Measurements from ENCODE around the gene ZNF23. TPM values are rescaled to one million over a fixed set of nuclear protein-coding genes. Genes with fewer than 3 reads are reported as not detected.

ZNF23 gene
- total RNA-seq, 2 experiments from 2014 or later: 6.0 to 7.3 TPM

DNA sequence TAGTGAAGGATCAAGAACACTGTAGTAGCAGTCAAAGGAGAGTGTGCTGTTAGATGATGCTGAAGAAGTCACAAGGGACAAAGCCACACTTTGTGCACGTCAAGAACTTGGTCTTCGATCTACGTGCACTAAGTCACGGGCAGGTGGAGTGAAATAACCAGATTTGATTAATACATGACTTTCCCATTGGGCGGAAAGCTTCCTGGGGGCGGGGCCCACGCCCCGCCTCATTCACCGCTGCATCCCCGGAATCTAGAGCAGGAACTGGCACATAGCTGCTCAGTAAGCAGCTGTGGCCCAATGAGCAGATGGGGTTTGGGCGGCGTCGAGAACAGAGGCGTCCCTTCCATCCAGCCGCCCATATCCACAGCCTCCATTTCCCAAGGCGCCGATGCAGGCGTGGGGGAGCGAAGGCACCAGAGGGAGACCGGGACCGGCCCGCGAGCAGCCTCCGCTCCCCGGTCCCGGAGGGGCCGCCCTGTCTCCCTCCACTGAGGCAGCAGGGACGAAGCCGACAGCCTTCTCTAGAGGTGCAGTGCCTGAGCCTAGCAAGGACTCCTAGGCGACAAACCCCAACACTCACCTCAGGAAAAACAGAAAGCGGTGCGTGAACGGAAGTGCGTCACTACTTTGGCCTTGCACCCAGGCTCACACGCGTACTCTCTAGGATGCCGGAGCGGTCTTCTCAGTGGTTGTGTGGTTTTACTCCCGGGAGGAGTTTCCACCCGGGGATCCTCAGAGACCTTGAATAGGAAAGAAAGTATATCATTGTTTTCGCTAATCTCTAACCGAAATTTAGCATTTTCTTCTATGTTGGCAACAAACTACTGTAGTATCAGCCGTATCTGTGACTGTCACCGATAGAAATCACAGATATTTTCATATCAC is 22.2 kb upstream of the ZNF23 start:
- DNase-seq: peak; percentile 82
- POLR2A ChIA-PET: interaction anchor here (0.9 to 2.7 kb wide), 2 partner anchors 19 to 21 kb away, joined by 3 to 26 read pairs; partner anchors contain the start of gene ZNF23
- CTCF ChIA-PET: interaction anchor here (1.0 to 2.8 kb wide), 6 partner anchors 10 to 72 kb away, joined by 3 to 10 read pairs (median 4); partner anchors contain the start of gene ZNF23
- Mint-ChIP-seq H3K4me3 (peak overlapping the region; percentile 79), H3K4me1 (peaks cover 22% of the 10 kb centered on the region), H3K36me3 (ENCODE audit: low read depth) (no peaks in the 10 kb centered on the region), H3K27me3 (peaks cover 2% of the 10 kb centered on the region), H3K9me3 (no peaks in the 10 kb centered on the region), H3K27ac (peak overlapping the region; percentile 77)

DNA sequence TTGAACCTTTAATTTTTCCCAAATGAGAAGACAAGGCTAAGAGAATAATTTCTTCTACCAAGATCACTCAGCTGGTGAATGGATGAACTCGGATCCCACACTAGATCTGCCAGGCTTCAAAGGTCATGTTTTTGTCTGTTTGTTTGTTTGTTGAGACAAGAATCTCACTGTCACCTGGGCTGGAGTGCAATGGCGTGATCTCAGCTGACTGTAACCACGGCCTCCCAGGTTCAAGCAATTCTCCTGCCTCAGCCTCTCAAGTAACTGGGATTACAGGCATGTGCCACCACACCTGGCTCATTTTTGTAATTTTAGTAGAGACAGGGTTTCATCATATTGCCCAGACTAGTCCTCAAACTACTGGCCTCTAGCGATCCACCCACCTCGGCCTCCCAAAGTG is 20.5 kb upstream of the ZNF23 start:
- peaks cover 24% of the 10 kb centered on the region for H3K4me1 Mint-ChIP-seq
- no peaks in the 10 kb centered on the region for H3K9me3 Mint-ChIP-seq
- no peak overlapping the region for H3K4me3 Mint-ChIP-seq
- no peak overlapping the region for H3K27ac Mint-ChIP-seq
- ChIA-PET CTCF (no interaction called here), POLR2A (no interaction called here)
- DNase-seq: no peak
- peaks cover 2% of the 10 kb centered on the region for H3K27me3 Mint-ChIP-seq
- no peaks in the 10 kb centered on the region for H3K36me3 Mint-ChIP-seq (ENCODE audit: low read depth)

DNA sequence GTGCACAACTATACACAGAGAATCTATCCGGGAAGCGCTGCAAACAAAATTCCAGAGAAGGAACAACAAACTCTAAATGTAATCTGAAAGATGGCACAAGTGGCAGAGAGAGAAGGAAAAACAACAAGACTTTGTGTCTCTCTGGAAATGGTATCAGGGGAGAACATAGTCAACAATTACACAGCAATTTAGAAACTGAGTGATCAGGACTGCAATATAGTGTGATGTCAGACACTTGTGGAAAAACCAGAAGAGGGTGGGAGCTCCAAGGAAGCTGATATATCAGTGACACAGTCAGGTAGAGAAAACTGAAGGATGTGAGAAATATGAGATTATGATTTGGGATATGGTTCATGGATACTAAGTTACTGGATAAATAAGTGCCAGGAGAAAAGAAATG is 18.9 kb upstream of the ZNF23 start:
- H3K4me3 Mint-ChIP-seq: no peak overlapping the region
- no peaks in the 10 kb centered on the region for H3K36me3 Mint-ChIP-seq (ENCODE audit: low read depth)
- H3K9me3 Mint-ChIP-seq: no peaks in the 10 kb centered on the region
- no peak for DNase-seq
- ChIA-PET CTCF (no interaction called here), POLR2A (no interaction called here)
- no peak overlapping the region for H3K27ac Mint-ChIP-seq
- H3K4me1 Mint-ChIP-seq: peaks cover 36% of the 10 kb centered on the region
- H3K27me3 Mint-ChIP-seq: no peaks in the 10 kb centered on the region

DNA sequence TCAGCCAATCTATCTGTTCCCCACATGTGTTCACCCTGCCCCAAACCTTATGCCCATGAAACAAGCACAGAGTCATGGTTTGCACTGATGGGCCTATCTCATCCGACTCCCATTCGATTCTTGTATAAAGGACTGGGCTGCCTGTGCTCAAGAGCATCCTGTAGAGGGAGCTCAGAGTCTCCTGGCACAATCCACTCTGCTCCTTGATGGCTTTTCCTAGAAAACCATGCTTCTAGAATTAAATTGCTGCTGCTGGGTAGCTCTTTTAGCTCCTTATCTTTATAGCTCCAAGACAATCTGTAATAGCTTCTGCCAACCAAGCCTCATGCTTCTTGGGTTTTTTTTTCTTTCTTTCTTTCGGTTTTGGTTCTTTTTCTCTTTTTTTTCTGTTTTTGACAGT is 17.4 kb upstream of the ZNF23 start:
- Mint-ChIP-seq H3K4me3 (no peak overlapping the region), H3K36me3 (ENCODE audit: low read depth) (no peaks in the 10 kb centered on the region), H3K9me3 (no peaks in the 10 kb centered on the region), H3K27ac (no peak overlapping the region), H3K4me1 (peaks cover 28% of the 10 kb centered on the region), H3K27me3 (no peaks in the 10 kb centered on the region)
- ChIA-PET CTCF (interaction anchor here (0.8 to 1.1 kb wide), 2 partner anchors 10 to 20 kb away, joined by 4 to 5 read pairs; partner anchors contain the start of gene ZNF19), POLR2A (no interaction called here)
- no peak for DNase-seq

DNA sequence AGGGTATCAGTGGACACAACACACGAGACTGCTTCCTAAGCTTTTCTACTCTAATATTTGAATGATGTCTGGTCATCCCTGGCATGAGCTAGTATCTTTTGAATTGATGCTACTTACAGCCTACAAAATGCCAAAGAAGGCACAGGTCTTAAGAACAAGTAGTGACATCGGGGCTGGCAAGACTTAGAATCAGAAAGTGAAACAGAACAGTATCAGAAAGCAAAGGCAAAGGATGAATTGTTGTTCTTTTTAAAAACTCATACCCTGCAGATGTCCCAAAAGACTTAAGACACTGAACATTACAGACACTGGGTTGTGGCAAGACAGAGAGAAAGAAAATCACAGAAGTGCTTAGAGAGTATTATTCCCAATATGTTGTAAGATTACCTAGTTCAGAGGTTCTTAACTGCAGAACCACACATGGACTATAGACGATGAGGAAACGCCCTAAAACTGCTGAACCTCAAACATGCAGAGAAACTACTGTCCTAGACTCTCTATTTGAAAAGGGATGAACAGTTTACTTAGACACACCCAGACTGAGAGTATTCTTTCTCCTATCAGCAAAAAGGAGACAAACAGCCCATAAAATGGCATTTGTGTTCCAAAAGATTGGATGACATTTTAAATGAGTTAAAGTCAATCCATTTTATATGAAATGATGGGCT is 14.5 kb upstream of the ZNF23 start:
- Mint-ChIP-seq H3K27me3 (no peaks in the 10 kb centered on the region), H3K36me3 (ENCODE audit: low read depth) (no peaks in the 10 kb centered on the region), H3K27ac (no peak overlapping the region), H3K4me3 (no peak overlapping the region), H3K9me3 (no peaks in the 10 kb centered on the region), H3K4me1 (peaks cover 18% of the 10 kb centered on the region)
- DNase-seq: no peak
- ChIA-PET CTCF (interaction anchor here (0.6 kb wide), 1 partner anchor 181 kb away, joined by 4 read pairs; no protein-coding TSS in a partner anchor), POLR2A (interaction anchor here (0.8 to 0.9 kb wide), 2 partner anchors 14 to 15 kb away, joined by 3 read pairs; partner anchors contain the start of gene ZNF23)

DNA sequence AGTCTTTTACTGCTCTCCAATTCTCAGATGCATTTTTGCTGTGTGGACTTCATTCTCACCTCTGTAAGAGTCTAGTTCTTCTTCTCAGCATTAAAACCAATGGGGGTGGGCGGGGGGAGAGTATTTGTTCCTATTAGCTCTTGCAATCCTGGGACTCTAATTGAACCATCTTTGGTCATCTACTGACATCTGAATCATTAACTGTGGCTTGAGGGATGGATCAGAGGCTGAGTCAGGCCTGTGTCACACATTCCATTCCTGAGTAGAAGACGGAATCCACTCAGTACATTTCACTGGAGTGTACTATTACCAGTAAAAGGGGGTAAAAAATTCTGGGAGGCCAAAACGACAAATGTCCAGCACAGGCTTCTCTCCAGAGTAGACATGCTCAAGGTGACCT is 12.8 kb upstream of the ZNF23 start:
- no peaks in the 10 kb centered on the region for H3K9me3 Mint-ChIP-seq
- ChIA-PET CTCF (interaction anchor here (1.2 kb wide), 1 partner anchor 9 kb away, joined by 3 read pairs; no protein-coding TSS in a partner anchor), POLR2A (no interaction called here)
- no peaks in the 10 kb centered on the region for H3K27me3 Mint-ChIP-seq
- peaks cover 14% of the 10 kb centered on the region for H3K4me1 Mint-ChIP-seq
- no peak overlapping the region for H3K27ac Mint-ChIP-seq
- no peaks in the 10 kb centered on the region for H3K36me3 Mint-ChIP-seq (ENCODE audit: low read depth)
- H3K4me3 Mint-ChIP-seq: no peak overlapping the region
- no peak for DNase-seq

DNA sequence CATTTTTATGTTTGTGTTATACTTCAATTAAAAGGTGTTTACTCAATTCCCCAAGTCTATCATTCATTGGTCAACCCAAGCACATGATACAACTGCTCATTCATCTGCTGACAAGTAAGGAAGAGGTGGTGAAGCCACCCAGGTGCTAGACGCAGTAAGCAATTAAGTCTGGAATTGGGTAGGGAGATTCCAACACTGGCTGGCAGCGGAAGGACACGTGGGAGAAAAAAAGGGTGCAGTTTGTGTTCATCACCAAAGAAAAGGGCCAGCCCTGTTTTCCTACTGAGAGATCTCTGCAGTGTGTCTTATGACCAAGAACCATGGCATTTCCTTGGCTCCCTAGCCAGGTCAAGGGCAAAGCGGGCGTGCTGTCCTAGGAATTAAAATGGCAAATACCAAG is 11.8 kb upstream of the ZNF23 start:
- H3K27ac Mint-ChIP-seq: no peak overlapping the region
- ChIA-PET CTCF (interaction anchor here (1.2 kb wide), 1 partner anchor 10 kb away, joined by 3 read pairs; no protein-coding TSS in a partner anchor), POLR2A (no interaction called here)

DNA sequence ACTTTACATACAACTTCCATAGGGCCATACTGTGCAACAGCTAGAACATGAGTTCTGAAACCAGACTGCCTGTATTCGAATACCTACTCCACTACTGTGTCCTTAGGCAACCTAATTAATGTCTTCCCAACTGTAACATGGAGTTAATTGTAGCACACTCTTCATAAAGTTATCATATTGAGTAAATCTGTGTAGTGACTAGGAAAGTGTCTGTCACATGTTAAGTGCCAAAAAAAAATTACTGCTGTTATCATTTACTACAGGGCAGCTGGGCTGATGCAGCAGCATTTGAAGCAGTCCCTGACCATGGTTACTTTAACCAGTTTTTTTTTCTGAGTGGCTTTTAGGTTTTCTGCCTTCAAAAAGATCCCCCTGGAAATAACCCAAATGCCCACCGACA is 10.9 kb upstream of the ZNF23 start:
- ChIA-PET CTCF (no interaction called here), POLR2A (no interaction called here)
- Mint-ChIP-seq H3K27ac (no peak overlapping the region), H3K36me3 (ENCODE audit: low read depth) (no peaks in the 10 kb centered on the region), H3K27me3 (no peaks in the 10 kb centered on the region), H3K4me1 (peaks cover 14% of the 10 kb centered on the region), H3K4me3 (no peak overlapping the region), H3K9me3 (no peaks in the 10 kb centered on the region)
- DNase-seq: no peak

More for the DNA sequence above, 11.8 kb upstream of the ZNF23 start:
- Mint-ChIP-seq H3K9me3 (no peaks in the 10 kb centered on the region), H3K4me3 (no peak overlapping the region), H3K36me3 (ENCODE audit: low read depth) (no peaks in the 10 kb centered on the region), H3K4me1 (peaks cover 14% of the 10 kb centered on the region), H3K27me3 (no peaks in the 10 kb centered on the region)
- DNase-seq: no peak

DNA sequence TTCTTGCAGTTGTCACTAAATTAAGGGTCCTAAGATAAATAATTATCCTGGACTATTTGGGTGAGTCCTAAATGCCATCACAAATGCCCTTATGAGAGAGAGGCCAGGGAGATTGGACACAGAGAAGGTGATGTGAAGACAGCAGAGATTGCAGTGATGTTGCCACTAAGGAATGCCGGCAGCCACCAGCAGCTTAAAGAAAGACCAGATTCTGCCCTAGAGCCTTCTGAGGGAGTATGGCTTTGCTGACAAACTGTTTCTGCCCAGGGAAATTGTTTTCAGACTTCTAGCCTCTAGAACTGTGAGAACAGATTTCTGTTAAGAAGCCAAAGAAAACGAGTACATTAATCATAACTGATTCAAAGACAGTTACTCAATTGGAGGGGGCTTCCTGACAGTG is 10.0 kb upstream of the ZNF23 start:
- POLR2A ChIA-PET: interaction anchor here (1.0 kb wide), 1 partner anchor 10 kb away, joined by 3 read pairs; no protein-coding TSS in a partner anchor

DNA sequence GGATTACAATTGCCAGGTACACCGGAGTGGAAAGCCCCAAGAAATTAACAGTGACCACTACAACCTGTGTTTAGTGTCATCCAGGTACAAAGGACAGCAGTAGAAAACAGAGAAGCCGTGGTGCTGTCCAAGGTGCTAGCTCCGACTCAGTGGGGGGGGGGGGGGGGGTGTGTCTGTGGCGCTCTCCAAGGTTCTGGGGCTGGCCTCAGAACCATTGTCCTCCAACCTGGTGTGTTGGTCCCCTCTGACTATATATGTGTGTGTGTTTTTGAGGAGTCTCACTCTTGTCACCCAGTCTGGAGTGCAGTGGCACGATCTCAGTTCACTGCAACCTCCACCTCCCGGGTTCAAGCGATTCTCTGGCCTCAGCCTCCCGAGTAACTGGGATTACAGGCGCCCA is 5.8 kb upstream of the ZNF23 start:
- H3K27me3 Mint-ChIP-seq: no peaks in the 10 kb centered on the region
- no peaks in the 10 kb centered on the region for H3K9me3 Mint-ChIP-seq
- peaks cover 4% of the 10 kb centered on the region for H3K4me1 Mint-ChIP-seq
- no peaks in the 10 kb centered on the region for H3K36me3 Mint-ChIP-seq (ENCODE audit: low read depth)
- no peak overlapping the region for H3K4me3 Mint-ChIP-seq
- CTCF ChIA-PET: no interaction called here
- H3K27ac Mint-ChIP-seq: no peak overlapping the region
- peak; percentile 48 for DNase-seq
- POLR2A ChIA-PET: interaction anchor here (0.5 kb wide), 1 partner anchor 98 kb away, joined by 3 read pairs; no protein-coding TSS in a partner anchor

More for the DNA sequence above, 10.0 kb upstream of the ZNF23 start:
- no peaks in the 10 kb centered on the region for H3K9me3 Mint-ChIP-seq
- H3K4me1 Mint-ChIP-seq: peaks cover 8% of the 10 kb centered on the region
- H3K27me3 Mint-ChIP-seq: no peaks in the 10 kb centered on the region
- no peaks in the 10 kb centered on the region for H3K36me3 Mint-ChIP-seq (ENCODE audit: low read depth)
- no peak for DNase-seq
- H3K4me3 Mint-ChIP-seq: no peak overlapping the region
- no peak overlapping the region for H3K27ac Mint-ChIP-seq
- CTCF ChIA-PET: no interaction called here

DNA sequence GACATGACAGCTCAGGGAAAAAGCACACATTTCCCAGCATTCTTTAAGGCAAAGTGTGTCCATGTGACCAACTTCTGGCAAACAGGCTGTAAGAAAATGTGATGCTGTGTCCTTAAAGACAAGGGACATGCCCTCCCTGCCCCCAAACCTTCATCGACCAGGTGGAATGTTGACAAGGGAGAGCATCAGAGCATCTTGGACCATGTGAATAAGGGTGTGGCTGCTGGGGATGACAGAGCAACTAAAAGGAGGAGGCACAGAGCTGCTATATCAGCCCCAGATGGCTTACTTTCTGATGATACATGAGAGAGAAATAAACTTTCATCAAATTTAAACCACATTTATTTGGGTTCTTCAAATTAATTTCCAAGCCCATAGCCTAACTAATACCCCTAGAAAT is 2.2 kb upstream of the ZNF23 start:
- Mint-ChIP-seq H3K36me3 (ENCODE audit: low read depth) (peaks cover 2% of the 10 kb centered on the region), H3K9me3 (no peaks in the 10 kb centered on the region), H3K4me3 (no peak overlapping the region), H3K4me1 (peaks cover 24% of the 10 kb centered on the region), H3K27me3 (no peaks in the 10 kb centered on the region), H3K27ac (no peak overlapping the region)
- CTCF ChIA-PET: interaction anchor here (0.9 to 1.6 kb wide), 3 partner anchors 21 to 147 kb away, joined by 3 to 8 read pairs (median 3); no protein-coding TSS in a partner anchor
- POLR2A ChIA-PET: interaction anchor here (3.0 kb wide), 1 partner anchor 20 kb away, joined by 26 read pairs; no protein-coding TSS in a partner anchor
- no peak for DNase-seq

DNA sequence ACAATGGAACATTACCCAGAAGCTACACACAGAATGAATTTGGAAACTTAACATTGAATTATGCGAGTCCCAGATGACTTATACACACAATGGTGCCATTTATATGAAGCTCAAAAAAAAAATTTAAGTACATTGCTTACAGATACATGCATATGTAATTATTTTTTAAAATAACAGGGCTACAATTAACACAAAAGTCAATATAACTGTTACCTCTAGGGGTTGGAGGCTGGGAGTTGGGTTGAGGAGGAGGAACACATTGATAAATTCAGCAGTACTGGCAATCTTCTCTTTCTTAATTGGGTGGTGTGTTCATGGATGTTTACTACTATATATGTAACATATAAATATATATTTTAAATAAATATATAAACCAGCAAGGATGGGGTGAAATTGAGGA is 1.1 kb downstream of the ZNF23 start:
- Mint-ChIP-seq H3K4me1 (peaks cover 24% of the 10 kb centered on the region), H3K9me3 (no peaks in the 10 kb centered on the region), H3K36me3 (ENCODE audit: low read depth) (peaks cover 8% of the 10 kb centered on the region), H3K27ac (no peak overlapping the region), H3K4me3 (peak overlapping the region; percentile 89), H3K27me3 (no peaks in the 10 kb centered on the region)
- ChIA-PET CTCF (interaction anchor here (0.5 to 1.0 kb wide), 2 partner anchors 8 to 23 kb away, joined by 3 to 4 read pairs; no protein-coding TSS in a partner anchor), POLR2A (no interaction called here)
- DNase-seq: no peak

DNA sequence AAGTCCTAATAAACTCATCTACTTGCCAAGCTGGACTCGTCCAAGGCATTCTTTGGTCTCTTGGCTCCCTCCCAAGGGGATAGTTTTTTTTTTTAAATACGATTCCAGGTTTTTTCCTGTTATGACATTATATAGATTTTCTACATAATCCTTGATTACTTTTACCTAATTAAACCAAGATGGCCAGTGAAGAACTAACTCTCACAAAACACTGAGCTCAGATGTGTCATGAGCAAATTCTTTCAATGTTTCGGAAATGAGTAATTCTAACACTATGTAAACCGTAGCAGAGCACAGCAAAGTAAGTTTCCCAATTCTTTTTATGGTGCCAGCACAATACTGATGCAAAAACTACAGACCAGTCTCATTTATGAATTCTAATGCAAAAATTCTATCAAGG is 1.8 kb downstream of the ZNF23 start:
- Mint-ChIP-seq H3K9me3 (no peaks in the 10 kb centered on the region), H3K36me3 (ENCODE audit: low read depth) (peaks cover 9% of the 10 kb centered on the region), H3K4me1 (peaks cover 24% of the 10 kb centered on the region), H3K27ac (no peak overlapping the region), H3K27me3 (no peaks in the 10 kb centered on the region), H3K4me3 (no peak overlapping the region)
- CTCF ChIA-PET: interaction anchor here (1.0 kb wide), 1 partner anchor 24 kb away, joined by 4 read pairs; no protein-coding TSS in a partner anchor
- POLR2A ChIA-PET: no interaction called here
- no peak for DNase-seq

All from activated CD4-positive, alpha-beta memory T cell treated with anti-CD3 and anti-CD28 coated beads, Interleukin-2, amount 10 ng/mL, durations not matched to agents 7 days and 5 days (primary cell).